GM12891 (cell line): ENCODE results near the gene HPS6.

ENCODE experiments used
- DNase-seq: peaks from one replicate; pipeline ENCODE4 v3.0.0; 2011; ENCODE audit warnings: low spot score; ENCODE audit not compliant: insufficient read length
- FAIRE-seq: peaks from 2 replicates; lab custom pipeline; 2011; peaks lifted over from hg19 to GRCh38; lab: Jason Lieb, UNC
- PAX5 ChIP-seq: IDR thresholded peaks from 2 replicates; pipeline ENCODE4 v1.6.1; 2011; ENCODE audit warnings: low read length, moderate library complexity, mild to moderate bottlenecking; ENCODE audit not compliant: insufficient read depth, severe bottlenecking
- POLR2A ChIP-seq: IDR thresholded peaks from 2 replicates; pipeline ENCODE4 v1.6.1; 2011; ENCODE audit warnings: low read depth, low read length, control low read depth
- POLR2AphosphoS5 ChIP-seq: IDR thresholded peaks from 2 replicates; pipeline ENCODE4 v1.6.1; 2011; ENCODE audit warnings: low read depth, low read length, control low read depth
- POU2F2 ChIP-seq: IDR thresholded peaks from 2 replicates; pipeline ENCODE4 v1.6.1; 2011; ENCODE audit warnings: low read depth, mild to moderate bottlenecking, control low read depth, low read length, moderate library complexity
- SPI1 ChIP-seq: IDR thresholded peaks from 2 replicates; pipeline ENCODE4 v1.6.1; 2011; ENCODE audit warnings: low read depth, low read length, control low read depth
- TAF1 ChIP-seq: IDR thresholded peaks from 2 replicates; pipeline ENCODE4 v1.6.1; 2011; ENCODE audit warnings: low read depth, low read length, control low read depth

Gene HPS6

DNA sequence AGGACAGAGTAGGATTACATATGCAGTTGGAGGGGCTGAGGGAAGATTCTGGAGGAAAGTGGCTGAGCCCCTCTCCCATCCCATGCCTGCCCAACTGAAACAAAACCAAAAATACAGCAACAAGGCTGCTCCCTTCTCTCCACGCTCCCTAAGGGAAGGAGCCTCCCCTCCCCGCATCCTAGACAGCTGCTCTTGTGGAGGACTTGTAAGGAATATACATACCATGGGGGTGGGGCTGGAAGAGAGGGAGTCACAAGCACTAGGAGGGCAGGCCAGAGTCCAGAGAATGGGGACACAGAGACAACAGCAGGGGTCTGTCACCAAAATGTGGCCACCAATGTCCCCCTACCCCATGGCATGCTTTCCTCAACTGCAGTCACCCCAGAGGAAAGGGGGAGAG is 41.8 kb downstream of the HPS6 start:
- DNase-seq (no peak), FAIRE-seq (no peak)
- TF ChIP-seq POLR2A (no peak), PAX5 (no peak), SPI1 (no peak), POU2F2 (no peak), POLR2AphosphoS5 (no peak), TAF1 (no peak)

DNA sequence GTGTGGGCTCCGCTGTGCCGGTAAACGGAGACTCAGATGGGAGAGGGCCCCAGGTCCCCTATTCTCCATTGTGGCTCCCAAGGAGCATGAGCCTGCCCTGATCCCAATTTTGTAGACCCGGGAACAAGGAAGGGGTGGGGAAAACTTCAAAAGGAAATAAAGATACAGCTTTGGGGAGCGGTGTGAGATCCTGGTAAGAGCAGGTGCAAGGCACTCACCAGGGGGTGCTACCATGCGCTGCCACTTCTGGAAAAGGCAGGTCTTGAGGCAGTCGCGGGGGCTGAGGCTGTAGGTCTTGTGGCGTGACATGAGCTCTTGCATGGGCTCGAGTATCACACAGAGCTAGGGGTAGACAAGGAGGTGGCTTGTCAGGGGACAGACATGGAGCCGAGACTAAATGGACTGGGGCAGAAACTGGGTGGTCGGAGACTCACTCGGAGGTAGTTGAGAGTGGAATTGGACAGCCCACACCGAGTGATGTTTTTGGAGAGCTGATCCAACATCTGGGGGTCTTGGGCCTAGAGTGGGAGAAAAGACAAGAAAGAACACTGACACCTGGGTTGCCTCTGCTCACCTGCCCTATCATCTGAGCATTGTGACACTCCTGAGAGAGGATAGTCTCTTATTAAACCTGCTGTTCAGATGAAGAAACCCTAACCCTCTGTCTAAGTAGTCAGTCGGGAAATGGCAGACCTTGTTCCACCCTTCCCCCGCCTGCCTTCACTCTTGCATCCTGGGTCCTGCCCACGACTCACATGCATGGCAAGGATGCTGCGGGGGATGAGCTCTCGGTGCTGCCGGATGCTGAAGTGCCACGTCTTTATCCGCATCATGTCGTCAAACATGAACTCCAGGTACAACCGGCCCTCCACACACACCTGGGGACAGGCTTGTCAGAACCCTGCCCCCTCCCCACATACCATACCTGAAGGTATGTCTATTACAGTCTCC is 44.3 kb downstream of the HPS6 start:
- DNase-seq (no peak), FAIRE-seq (no peak)
- no peak for TF ChIP-seq POU2F2
- TF ChIP-seq POLR2A, result no peak
- TF ChIP-seq TAF1, result no peak
- no peak for TF ChIP-seq POLR2AphosphoS5
- no peak for TF ChIP-seq SPI1

DNA sequence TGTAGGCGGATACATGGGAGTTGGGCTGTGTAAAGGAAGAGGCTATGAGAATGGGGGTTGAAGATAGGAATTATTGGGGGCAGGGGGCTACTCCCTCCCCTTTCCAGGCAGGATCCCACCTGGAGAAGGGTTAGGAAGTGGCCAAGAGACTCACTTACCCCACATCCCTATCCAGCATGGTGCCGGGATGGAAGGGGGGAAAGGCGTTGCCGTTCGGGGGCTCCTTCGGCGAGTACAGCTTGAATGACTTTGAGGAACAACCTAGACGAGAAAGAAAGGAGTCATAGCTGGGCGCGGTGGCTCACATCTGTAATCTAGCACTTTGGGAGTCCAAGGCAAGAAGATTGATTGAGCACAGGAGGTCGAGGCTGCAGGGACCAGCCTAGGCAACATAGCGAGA is 46.1 kb downstream of the HPS6 start:
- TF ChIP-seq TAF1 (no peak), POU2F2 (no peak), PAX5 (no peak)
- no peak for DNase-seq
- no peak for FAIRE-seq

DNA sequence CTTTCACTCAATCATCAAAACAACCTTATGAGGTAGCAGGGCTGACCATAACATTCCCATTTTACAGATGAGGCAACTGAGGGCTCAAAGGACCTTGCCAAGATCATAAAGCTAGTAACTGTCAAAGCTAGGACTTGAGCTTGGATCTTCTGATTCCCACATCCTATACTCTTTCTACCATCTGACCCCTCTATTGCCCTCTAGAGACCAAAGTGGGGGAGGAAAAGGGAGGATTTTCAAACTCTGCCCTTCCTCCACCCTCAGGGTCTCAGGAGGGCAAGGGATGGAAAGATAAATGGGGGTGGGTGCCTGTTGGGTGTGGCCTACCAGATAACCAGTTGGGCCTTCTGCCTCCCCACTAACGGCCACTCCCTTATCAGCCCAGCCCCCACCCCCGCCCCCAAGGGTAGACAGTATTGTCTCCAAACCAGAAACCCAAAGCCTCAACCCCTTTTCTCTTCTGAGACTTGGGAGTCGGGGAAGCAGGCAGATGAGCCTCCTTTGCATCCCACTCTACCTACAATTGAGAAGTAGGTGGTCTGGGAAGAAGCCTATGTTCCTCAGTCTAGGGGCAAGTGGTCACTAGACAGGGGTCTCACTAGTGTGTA is 47.2 kb downstream of the HPS6 start:
- DNase-seq (no peak), FAIRE-seq (no peak)

DNA sequence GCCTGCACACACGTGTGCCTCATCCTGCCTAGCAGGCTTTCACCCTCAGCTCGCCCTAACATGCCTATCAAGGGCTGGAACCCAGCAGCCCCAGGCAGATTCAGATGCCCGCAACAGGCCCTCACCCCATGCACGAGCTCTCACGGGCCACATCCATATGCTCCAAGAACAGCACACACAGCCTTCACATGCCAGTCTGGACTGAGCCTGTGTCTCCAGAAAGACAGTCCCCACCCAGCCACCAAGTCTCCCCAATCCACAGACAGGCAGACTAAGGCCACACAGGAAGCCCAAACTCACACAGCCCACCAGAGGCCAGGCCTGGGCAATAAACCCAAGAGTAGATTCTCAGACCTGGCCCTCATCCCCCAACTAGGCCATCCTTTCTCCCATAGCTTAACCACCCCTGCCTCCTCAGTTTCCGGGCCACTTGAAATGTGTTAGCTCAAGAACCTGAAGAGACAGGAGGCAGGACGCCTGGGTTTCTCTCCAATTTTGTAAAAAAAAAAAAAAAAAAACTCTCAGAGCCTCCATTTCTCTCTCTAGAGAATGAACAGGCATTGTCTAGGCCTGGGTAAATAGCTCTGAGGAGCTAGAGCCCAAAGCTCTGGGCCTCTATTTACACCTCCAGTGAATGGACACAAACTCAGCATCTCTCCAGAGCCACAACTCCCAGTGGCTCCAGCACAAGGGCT is 48.3 kb downstream of the HPS6 start:
- no peak for TF ChIP-seq POLR2AphosphoS5
- TF ChIP-seq POU2F2, result no peak
- no peak for TF ChIP-seq PAX5
- no peak for TF ChIP-seq TAF1
- no peak for TF ChIP-seq SPI1
- no peak for TF ChIP-seq POLR2A
- DNase-seq (no peak), FAIRE-seq (no peak)

More for the DNA sequence above, 47.2 kb downstream of the HPS6 start:
- TF ChIP-seq POLR2A (no peak), TAF1 (no peak), POU2F2 (no peak), SPI1 (no peak), POLR2AphosphoS5 (no peak), PAX5 (no peak)

DNA sequence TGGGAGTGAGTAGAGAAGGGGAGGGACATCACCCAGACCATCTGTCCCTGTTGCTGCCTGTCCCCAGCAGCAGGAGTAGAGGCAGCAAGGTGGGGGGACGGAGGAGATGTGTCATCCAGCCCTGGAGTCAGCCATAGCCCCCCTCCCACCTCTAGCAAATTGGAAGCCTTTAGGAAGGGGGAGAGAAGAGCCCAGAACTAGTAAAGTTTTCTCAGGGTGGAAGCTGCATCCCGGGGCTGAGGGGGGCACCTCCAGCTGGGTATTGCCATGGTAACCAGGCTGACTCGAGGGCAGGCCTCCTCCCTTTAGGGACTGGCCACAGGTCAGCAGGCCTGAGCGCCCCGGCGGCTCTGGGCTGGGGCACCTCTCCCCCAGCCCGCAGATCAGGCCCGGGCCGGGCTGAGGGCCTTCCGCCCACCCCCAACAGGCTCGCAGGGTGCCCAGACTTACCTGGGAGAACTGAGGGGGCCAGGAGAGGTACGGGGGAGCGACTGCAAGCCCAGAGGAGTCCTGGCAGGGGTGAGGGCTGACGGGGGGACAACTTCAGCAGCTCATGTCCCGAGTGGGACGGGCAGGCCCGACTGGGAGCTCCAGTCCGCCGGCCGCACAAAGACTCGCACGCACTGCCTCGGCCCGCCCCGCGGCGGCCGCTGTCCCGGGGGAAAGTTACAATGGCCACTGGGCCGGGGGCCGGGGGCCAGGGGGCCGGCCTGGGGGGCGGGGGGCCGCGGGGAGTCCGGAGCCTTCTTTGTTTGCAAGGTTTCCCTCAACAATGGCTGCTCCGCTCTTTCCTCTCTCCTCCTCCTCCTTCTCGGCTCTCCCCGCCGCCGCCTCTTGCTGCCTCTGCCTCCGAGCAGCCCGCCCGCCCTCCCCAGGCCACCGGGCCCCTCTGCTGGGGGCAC is 49.1 kb downstream of the HPS6 start:
- DNase-seq, result no peak
- TF ChIP-seq PAX5 (no peak), TAF1 (no peak), POU2F2 (no peak), SPI1 (no peak), POLR2AphosphoS5 (no peak), POLR2A (no peak)
- FAIRE-seq, result no peak

DNA sequence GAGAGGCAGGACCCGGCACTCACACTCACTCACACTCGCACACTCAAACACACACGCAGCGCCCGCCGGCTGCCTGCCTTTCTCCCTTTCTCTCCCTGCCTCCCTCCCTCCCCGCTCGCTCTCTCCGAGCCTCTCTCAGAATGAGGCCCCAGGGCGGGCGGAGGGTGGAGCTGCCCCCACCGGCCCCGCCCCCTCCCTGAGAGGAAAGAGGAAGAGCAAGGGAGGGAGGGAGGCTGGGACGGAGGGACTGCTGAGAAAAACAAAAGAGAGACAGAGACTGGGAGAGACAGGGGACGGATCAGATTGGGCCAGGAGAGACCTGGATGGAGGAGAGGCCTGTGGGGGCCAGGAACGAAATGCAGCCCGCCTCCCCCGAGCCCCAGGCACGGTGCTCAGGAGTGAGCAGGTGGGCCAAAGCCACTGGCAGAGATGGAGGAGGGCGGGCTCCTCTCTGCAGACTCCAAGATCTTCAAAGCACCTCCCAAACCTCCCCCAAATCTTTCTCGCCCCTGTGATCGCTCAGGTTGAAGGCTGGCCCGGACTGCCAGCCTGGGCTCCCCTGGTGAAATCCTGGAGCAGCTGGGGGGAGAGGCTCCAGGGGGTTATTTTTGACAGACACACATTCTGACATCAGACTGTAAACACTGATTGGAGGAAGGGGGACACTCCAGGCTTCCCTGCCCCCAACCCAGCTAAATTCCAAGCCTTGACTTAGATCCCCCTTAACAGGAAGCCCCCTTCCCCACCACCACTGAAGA is 49.9 kb downstream of the HPS6 start:
- TF ChIP-seq TAF1 (peak; percentile 51), POLR2A (peak; percentile 83), PAX5 (no peak), SPI1 (peak; percentile 80), POLR2AphosphoS5 (peak; percentile 60), POU2F2 (no peak)
- peak; percentile 16 for FAIRE-seq
- DNase-seq, result peak; percentile 84

DNA sequence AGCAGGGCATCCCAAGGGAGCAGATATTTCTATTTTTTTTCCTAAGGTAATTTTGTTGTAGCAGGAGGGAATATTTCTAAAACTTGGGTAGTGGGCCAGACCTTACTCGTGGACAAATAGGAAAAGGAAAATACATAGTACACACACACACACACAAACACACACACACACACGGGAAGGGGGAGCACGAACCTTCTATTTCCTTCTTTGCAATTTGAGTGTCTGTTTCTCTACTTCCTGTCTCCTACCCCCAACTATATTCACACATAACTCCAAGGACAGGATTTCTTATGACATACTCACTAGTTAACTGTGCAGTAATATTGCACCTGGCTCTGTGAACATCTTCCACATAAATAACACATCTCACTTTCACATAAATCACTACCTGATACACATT is 50.6 kb downstream of the HPS6 start:
- DNase-seq (no peak), FAIRE-seq (peak; percentile 54)
- TF ChIP-seq TAF1 (no peak), PAX5 (no peak), POLR2AphosphoS5 (no peak), SPI1 (0 out of 2 replicates have a peak, but pooled peaks have one; percentile 16), POLR2A (no peak)
